Measurements from ENCODE around the gene SYTL4.

- TF ChIP-seq CTCF (IDR thresholded peaks at IDR 0.05): no peak
- TF ChIP-seq POLR2A (IDR thresholded peaks at IDR 0.05): no peak
Measured at GRCh38 chrX:100680756-100681155, 51.2 kb downstream of the SYTL4 start.

Measured in lower leg skin (tissue), 3 donors.